Measurements from ENCODE around the gene NTN5.

GRCh38 chr19:48623556-48624066 lies 49.2 kb downstream of the NTN5 start:
- no peak for TF ChIP-seq CTCF (IDR thresholded peaks at IDR 0.05)
- TF ChIP-seq ZFX (IDR thresholded peaks at IDR 0.05; ENCODE audit: borderline replicate concordance) = no peak
